CD4-positive, alpha-beta T cell treated with Interleukin-6 for 4 hours (primary cell): ENCODE data around the gene SNORC.
A peak's percentile ranks its signal among the peaks of the same experiment; 100 is the strongest.
"Not testable (repeated sequence)": the region's sequence is repeated elsewhere in the genome, so short reads cannot be mapped to it uniquely, and the experiment has no call there.

ENCODE experiments used
- DNase-seq: peaks from one replicate; pipeline ENCODE4 v3.0.0-alpha.2; 2020; ENCODE audit warnings: mixed read lengths

Gene SNORC

GRCh38 chr2:232870018-232870765 lies at the start of gene SNORC:
TSS of gene SNORC (plus strand) at chr2:232870264. CDS start at chr2:232870342, 78 bp downstream.
- no peak for DNase-seq

GRCh38 chr2:232829988-232830387 lies 40.1 kb upstream of the SNORC start:
- DNase-seq, result no peak

DNA sequence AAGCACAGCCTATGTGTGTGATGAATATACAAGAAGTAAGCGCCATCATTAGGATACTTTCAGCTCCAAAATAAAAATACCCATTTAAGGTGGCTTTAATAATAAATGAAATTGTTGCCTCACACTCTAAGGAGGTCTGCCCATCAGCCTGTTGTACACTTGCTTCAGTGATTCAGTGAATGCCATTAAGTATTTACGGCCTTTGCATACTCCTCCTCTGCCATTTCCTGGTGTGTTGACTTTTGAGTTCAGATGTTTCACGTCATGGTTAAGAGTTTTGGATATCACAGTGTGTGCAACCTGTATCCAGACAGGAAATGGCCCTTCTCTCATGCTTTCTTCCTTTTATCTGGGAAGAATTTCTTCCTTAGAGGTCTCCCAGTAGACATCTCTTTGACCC lies 38.6 kb upstream of the SNORC start:
- no peak for DNase-seq

GRCh38 chr2:232833830-232834229 lies 36.2 kb upstream of the SNORC start:
- no peak for DNase-seq

DNA sequence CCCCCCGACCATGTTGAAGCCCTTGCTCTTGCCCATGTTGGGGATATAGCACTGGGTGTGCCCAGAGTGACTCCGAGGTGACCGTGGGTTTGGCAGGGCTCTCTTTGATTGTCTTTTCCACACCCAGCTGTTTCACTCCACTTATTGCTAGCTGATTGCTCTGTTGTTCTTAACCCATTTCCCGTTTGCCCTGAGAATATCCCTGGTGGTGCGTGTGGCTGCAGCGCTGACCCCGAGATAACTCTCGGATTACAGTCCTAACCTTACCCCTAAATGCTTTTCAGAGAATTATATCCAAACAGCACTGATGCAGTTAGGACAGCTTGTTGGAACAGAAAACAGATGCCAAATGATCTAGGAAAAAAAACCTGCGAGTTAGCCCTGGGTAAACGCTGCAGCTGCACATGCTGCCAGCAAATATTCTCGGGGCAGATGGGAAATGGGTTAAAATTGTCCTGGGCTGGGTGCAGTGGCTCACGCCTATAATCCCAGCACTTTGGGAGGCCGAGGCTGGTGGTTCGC lies 34.3 kb upstream of the SNORC start:
- DNase-seq, result no peak

DNA sequence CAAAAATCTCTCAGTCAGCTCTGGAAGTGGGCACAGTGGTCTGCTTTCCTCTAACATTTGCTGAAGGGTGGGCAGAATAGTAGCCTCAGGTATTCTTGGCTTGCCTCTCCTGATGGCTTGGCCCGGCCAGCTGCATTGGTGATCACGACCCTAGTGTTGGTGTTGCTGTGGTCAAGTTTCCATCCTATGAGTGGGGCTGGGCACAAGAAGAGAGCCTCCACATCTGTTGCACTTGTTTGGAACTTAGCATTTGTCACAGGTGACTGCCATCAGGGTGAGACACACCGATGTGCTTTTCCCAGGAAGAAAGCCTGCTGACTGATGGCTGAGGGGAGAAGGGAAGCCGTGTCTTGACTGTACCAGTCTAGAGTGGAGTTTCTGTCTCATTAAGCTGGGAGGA lies 33.1 kb upstream of the SNORC start:
- no peak for DNase-seq

DNA sequence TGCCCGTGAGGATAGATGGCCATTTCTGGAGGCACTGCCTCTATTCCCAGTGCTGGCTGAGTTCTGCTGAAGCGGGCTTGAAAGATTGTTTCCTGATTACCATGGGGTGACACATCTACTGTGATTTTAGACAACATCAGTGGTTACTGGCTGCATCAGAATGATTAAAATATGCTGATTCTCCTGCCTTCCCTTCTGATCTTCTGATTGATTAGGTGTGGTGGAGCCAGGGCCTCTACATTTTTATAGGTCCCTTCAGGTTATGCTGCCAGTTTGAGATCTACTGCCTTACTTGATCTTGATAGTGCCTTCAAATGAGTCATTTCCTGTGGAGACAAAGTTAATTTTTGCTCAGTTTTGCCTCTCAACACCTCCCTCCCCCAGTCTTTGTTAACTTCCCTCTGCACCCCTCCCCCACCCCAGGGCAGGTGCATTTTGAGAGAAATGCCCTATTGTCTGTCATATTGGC lies 31.6 kb upstream of the SNORC start:
- peak; percentile 79 for DNase-seq

DNA sequence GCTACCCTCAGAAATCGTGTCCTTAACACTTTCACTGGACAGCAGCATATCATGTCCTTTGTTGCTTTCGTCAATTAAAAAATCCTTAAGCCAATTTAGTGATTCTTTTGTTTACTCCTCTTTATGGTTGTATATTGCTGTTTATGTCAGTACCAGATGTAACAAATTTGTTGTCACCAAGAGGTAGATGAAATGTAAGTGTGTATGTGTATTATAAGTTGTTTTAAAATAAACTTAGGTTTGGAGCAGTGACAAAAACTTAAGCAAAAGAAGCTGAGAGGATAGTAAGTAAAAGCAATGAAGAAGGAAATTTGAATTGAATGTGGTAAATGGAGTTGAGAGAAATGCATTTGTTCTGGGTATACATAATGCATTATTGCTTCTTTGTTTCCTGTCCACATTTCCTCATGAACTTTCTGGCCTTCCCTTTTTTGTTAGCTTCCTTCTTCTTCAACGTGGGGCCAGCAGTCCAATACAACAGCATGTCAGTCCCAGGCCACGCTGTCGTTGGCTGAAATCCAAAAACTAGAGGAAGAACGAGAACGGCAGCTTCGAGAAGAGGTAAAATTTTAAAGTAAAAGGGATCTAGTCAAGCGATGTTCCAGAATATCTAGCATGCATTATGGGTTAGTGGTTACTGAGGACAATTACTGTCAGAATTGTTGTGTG lies 30.5 kb upstream of the SNORC start:
- DNase-seq, result no peak

GRCh38 chr2:232842689-232843088 lies 27.4 kb upstream of the SNORC start:
- no peak for DNase-seq

DNA sequence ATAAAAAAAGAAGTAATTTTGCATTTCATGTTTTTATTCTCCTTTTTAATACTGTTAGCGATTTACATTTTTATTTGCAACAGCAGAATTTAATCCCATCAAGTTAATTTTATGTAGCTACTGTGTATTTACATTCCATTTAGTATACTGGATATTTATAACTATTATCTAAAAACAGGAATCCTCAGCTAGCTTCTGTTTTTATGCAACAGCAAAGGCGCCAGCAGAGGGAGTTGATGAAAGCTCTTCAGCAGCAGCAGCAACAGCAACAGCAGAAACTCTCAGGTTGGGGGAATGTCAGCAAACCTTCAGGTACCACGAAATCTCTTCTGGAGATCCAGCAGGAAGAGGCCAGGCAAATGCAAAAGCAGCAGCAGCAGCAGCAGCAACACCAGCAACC lies 26.2 kb upstream of the SNORC start:
- DNase-seq, result no peak

- no peak for DNase-seq
Measured at GRCh38 chr2:232846055-232846454, 24.0 kb upstream of the SNORC start.

DNA sequence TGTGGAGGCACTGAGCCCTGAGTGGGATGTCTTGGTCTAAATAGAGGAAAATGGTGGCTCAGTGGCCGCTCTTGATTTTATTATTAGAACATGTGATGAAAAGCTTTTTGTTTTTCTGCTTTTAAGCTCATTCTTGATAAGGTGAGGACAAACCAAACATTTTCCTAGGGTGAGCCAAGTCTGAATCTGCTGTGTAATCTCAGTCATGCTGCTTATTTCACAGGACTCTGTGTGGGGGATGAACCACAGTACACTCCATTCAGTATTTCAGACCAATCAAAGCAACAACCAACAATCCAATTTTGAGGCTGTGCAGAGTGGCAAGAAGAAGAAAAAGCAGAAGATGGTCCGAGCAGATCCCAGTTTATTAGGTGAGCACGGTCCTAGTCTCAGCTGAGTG lies 20.0 kb upstream of the SNORC start:
- no peak for DNase-seq

- DNase-seq, result not testable (repeated sequence)
Measured at GRCh38 chr2:232852081-232852480, 18.0 kb upstream of the SNORC start.

DNA sequence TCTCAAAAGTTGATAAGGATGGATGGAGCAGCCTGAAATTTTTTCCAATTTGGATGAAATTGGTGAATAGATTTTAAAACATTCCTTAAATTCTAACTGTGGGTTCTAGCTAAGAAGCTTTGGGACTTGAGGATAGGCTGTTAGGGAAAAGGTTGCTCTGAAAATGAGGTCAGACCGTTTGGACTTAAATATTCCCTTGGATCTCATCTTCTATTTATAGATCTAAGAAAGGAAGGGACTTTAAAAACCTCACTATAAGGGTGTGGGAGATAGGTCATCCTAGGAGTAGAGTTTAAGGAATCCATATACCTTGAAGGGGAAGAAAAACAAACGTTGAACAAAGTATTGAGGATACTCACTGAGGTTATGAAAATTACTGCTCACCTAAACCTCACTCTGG lies 17.4 kb upstream of the SNORC start:
- DNase-seq, result no peak

DNA sequence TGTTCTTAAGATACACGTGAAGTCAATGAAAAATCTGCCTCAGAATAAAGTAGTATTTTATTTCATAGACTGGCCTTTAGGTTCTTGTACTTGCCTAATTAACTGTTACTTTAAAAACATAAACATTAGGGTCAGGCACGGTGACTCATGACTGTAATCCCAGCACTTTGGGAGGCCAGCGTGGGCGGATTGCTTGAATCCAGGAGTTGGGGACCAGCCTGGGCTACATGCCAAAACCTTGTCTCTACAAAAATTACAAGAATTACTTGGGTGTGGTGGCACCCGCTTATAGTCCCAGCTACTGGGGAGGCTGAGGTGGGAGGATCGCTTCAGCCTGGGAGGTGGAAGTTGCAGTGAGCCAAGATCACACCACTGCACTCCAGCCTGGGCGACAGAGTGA lies 16.0 kb upstream of the SNORC start:
- no peak for DNase-seq

DNA sequence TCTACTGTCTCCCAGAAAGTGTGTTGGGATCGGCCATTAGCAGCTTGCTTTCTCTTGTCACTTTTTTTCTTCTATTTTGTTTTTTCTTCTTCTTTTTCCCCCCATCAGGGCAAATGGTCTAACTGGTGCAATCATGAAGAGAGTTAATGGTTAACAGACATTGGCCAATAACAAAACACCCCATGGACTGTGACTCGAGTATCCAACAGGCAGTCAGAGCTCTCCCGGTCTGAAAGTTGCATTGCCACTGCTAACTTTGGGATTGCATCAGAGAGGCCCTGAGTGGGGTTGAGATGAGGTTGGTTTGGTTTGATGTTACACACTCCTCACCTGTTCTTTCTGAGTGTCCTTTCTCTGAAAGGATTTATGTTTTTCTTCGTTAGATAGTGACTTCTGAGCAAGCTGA lies 12.9 kb upstream of the SNORC start:
- no peak for DNase-seq

DNA sequence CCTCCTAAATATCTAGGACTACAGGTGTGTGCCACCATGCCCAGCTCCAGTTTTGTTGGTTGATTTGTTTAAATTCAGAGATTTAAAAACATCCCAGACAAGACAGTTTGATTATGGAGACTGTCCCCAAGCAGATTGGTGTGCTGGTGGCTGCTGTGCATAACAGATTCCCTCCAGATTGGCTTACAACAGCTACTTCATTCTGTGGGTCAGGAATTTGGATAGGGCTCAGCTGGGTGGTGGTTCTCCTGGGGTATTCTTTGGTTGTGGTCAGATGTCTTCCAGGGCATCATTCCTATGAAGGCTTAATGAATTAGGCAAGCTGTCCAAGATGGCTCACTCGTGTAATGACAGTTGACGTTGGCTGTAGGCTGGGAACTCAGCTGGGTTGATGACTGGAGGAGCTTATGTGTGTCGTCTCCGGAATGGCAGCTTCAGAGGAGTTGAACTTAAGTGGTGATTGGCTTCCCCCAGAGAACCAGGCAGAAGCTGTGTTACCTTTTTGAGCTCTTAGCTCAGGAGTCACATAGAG lies 10.6 kb upstream of the SNORC start:
- no peak for DNase-seq

DNA sequence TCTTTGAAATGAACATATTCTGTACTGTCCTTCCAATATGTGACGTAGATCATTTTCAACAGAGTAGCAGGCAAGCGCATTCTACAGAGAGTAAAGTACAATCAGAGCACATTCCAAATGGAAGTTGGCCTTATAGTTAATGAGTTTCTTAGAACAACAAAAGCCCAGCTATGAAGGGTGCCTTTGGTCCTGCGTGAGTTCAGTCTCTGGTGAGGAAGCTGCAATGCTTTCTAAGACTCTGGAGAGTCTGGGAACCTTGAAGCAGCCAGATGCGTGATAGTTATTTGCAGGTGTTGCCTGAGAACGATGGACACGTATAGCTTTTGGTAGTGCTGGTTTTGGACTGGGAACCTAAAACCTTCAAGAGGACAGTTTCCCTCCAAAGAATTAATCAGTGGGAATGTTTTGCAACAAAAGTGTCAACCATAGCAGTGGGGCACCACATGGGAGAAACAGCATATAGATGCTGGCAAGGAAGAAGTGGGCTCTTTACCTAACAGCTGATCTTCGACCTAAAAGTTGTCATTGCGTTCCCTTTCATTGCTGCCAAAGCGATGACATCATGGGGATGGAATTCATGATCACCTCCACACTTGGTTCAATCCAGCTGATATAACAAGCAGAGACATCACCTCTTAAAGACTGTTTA lies 9.3 kb upstream of the SNORC start:
- DNase-seq, result no peak

DNA sequence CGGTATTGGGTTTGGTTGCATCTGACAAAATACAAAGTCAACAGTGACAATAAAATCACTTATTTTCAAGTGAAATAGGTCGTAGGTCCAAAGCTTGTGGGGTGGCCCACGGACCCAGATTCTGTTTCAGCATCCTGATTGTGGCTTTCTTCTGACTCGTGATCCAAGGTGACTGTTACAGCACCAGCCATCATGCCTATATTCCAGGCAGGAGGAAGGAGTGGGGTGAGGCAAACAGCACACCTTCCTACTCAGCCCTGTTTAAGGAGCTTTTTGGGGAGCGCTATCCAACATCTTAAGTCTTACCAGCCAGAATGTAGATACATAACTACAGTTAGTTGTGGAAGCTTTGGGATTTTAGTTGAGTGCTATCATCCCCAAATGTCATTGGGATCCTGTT lies 8.7 kb upstream of the SNORC start:
- no peak for DNase-seq

- DNase-seq, result no peak
Measured at GRCh38 chr2:232863996-232864395, 6.1 kb upstream of the SNORC start.

- no peak for DNase-seq
Measured at GRCh38 chr2:232865165-232865564, 4.9 kb upstream of the SNORC start.

DNA sequence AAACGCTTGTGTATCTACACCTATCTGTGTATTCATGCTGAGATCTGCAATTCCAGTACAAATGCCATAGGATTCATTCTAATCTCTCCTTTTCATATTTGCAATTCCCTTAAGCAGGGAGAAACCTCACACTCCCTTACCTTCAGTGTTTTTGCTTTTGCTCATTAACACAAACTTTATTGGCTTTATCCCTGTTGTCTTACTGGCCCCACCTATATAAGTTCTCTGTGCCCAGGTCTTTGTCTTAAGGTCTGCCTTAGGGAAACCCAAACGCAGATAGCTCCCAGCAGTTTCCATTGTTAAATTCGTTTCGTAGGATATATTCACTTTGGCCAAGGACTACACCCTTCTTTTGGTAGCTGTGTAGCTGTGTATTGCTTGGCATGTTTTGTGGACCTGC lies 4.0 kb upstream of the SNORC start:
- no peak for DNase-seq
